K562 (cell line): ENCODE results near the gene MYLIP.

ENCODE experiments used
- CREB1 ChIP-seq, 2 experiments: sonication (generic) in 1 of 2; formaldehyde crosslinking in 1 of 2; IDR thresholded peaks; 2 replicates each; pipeline versions ENCODE4 v1.6.1 to v1.8.0; 2012 to 2022; ENCODE audit warnings: inconsistent platforms in 1 of 2, mild to moderate bottlenecking in 1 of 2, missing genetic modification reagents in 1 of 2, moderate library complexity in 1 of 2
- EZH2 ChIP-seq: IDR thresholded peaks from 2 replicates; pipeline ENCODE4 v1.6.1; 2012; ENCODE audit warnings: low read depth, mild to moderate bottlenecking, inconsistent platforms, low read length, borderline replicate concordance
- GABPA ChIP-seq: fragments of 200-800 bp; sonication (Bioruptor generic); conservative IDR thresholded peaks from 2 replicates; pipeline ENCODE4 v1.6.1; 2016; ENCODE audit warnings: low read depth, missing genetic modification characterization, missing compliant biosample characterization
- JUND ChIP-seq, 2 experiments: IDR thresholded peaks; 2 replicates in 1 of 2; 3 replicates in 1 of 2; pipeline ENCODE4 v1.6.1; 2011; ENCODE audit warnings: borderline replicate concordance in 2 of 2, low read depth in 2 of 2, low read length in 2 of 2, improper control_type of control experiment in 1 of 2, missing biosample characterization in 1 of 2, missing genetic modification characterization in 1 of 2, missing genetic modification reagents in 1 of 2
- PHF20 ChIP-seq: fragments of 450-650 bp; IDR thresholded peaks from 2 replicates; pipeline ENCODE4 v1.6.1; 2018; ENCODE audit not compliant: partially characterized antibody
- TCFL5 ChIP-seq: fragments of 250-450 bp; sonication (Bioruptor Pico); conservative IDR thresholded peaks from 2 replicates; pipeline ENCODE4 v1.6.1; 2021; ENCODE audit warnings: mild to moderate bottlenecking, moderate library complexity, matching md5 sums
- ZFX ChIP-seq: sonication (generic); formaldehyde crosslinking; IDR thresholded peaks from 2 replicates; pipeline ENCODE4 v1.8.0; 2022; ENCODE audit warnings: mild to moderate bottlenecking, missing genetic modification reagents, moderate library complexity
- ZNF274 ChIP-seq: IDR thresholded peaks from 2 replicates; pipeline ENCODE4 v1.6.1; 2011; ENCODE audit warnings: low read depth, mild to moderate bottlenecking, low read length, moderate library complexity, borderline replicate concordance
- TF ChIP-seq, protein P1 (sequence below): sonication (generic); formaldehyde crosslinking; IDR thresholded peaks from 2 replicates; pipeline ENCODE4 v1.8.0; 2022; ENCODE audit warnings: mild to moderate bottlenecking, low read depth, missing genetic modification reagents
- TF ChIP-seq, protein P2 (sequence below): fragments of 150-350 bp; conservative IDR thresholded peaks from 2 replicates; pipeline ENCODE4 v1.6.1; 2014; ENCODE audit warnings: low read length
- TF ChIP-seq, protein P3 (sequence below): sonication (generic); formaldehyde crosslinking; IDR thresholded peaks from 2 replicates; pipeline ENCODE4 v1.8.1; 2023; ENCODE audit warnings: mild to moderate bottlenecking, missing genetic modification reagents

DNA sequence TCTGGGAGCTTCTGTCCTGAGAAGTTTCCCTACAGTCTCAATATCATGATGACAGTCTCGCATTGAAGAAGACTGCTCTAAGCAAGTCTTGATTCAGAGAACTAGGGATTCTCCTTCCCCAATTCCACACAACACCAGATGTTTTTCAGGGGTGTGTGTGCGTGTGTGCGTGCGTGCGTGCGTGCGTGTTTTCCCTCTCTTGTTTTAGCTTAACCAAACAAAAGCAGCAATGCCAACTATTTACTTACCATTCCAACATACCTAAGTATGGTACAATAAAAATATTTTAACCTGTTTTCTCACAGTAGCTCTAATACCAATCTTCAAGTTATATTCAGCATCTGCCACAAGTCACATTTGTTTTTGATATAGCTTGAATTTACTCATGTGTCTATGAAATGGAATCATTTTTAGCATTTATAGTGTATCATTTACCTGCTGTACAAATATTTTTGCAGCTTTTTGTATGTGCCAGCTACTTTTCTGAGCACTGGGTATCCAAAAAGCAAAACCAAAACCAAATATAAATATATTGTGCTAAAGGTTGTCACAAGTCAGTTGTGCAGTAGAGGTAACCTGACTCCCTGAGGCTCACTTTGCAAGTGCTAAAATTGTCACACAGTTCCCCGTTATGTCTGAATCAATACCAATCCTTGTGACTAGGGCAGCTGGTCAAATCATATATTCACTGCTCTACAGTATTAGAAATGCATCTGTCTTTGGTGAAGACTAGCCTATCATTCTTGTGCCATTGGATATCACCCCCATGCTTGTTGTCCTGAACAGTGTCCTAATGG is 21.7 kb upstream of the MYLIP start:
- TF ChIP-seq ZNF274 (no peak), EZH2 (no peak), ZFX (CRISPR knock-in tag) (no peak), GABPA (no peak), JUND (IDR thresholded peaks at IDR 0.05; ENCODE audit: borderline replicate concordance, low read depth, low read length) (no peak), JUND (tag; IDR thresholded peaks at IDR 0.05; ENCODE audit: borderline replicate concordance, low read depth, low read length) (no peak), PHF20 (no peak), TCFL5 (CRISPR knock-in tag) (no peak), CREB1 (IDR thresholded peaks at IDR 0.05) (no peak), CREB1 (CRISPR knock-in tag; IDR thresholded peaks at IDR 0.05) (no peak)
- TF ChIP-seq, protein P1, sequence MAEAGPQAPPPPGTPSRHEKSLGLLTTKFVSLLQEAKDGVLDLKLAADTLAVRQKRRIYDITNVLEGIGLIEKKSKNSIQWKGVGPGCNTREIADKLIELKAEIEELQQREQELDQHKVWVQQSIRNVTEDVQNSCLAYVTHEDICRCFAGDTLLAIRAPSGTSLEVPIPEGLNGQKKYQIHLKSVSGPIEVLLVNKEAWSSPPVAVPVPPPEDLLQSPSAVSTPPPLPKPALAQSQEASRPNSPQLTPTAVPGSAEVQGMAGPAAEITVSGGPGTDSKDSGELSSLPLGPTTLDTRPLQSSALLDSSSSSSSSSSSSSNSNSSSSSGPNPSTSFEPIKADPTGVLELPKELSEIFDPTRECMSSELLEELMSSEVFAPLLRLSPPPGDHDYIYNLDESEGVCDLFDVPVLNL (CRISPR knock-in tag), result no peak
- TF ChIP-seq, protein P2, sequence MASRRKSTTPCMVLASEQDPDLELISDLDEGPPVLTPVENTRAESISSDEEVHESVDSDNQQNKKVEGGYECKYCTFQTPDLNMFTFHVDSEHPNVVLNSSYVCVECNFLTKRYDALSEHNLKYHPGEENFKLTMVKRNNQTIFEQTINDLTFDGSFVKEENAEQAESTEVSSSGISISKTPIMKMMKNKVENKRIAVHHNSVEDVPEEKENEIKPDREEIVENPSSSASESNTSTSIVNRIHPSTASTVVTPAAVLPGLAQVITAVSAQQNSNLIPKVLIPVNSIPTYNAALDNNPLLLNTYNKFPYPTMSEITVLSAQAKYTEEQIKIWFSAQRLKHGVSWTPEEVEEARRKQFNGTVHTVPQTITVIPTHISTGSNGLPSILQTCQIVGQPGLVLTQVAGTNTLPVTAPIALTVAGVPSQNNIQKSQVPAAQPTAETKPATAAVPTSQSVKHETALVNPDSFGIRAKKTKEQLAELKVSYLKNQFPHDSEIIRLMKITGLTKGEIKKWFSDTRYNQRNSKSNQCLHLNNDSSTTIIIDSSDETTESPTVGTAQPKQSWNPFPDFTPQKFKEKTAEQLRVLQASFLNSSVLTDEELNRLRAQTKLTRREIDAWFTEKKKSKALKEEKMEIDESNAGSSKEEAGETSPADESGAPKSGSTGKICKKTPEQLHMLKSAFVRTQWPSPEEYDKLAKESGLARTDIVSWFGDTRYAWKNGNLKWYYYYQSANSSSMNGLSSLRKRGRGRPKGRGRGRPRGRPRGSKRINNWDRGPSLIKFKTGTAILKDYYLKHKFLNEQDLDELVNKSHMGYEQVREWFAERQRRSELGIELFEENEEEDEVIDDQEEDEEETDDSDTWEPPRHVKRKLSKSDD, result no peak
- TF ChIP-seq, protein P3, sequence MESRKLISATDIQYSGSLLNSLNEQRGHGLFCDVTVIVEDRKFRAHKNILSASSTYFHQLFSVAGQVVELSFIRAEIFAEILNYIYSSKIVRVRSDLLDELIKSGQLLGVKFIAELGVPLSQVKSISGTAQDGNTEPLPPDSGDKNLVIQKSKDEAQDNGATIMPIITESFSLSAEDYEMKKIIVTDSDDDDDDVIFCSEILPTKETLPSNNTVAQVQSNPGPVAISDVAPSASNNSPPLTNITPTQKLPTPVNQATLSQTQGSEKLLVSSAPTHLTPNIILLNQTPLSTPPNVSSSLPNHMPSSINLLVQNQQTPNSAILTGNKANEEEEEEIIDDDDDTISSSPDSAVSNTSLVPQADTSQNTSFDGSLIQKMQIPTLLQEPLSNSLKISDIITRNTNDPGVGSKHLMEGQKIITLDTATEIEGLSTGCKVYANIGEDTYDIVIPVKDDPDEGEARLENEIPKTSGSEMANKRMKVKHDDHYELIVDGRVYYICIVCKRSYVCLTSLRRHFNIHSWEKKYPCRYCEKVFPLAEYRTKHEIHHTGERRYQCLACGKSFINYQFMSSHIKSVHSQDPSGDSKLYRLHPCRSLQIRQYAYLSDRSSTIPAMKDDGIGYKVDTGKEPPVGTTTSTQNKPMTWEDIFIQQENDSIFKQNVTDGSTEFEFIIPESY, result no peak
